ENCODE results near the gene TRAF4.

TRAF4 gene

DNA sequence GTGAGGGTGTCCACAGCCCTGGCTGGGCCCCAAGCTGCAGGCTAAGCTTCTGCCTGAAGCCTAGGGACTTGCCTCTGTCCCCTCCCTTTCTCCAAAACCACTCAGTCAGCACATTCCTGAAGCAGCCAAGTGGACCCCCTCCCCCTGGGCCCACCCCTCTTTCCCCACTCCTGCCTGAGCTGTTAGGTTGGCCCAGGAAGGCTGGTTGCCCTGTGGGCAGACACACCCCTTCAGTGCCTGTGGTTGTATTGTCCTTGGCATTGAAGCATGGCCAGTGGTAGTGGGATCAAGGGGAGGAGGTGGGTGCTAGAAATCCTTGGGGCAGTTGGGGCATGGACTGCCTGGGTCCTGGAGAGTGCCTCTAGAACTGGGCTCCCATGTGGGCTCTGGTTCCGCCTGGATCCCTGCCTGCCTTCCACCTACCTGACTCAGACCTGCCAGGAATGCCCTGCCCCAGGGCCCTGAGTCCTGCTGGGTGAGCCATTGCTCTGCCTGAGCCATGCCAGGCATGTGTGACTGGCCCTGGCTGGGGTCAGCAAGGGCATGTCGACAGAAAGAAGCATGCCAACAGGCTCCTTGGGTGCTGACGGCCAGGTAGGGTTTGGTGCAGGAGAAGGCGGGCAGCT is 2.1 kb downstream of the TRAF4 start:
- Mint-ChIP-seq H3K36me3 (peaks cover 9% of the 10 kb centered on the region), H3K4me1 (peaks cover 39% of the 10 kb centered on the region)
- ATAC-seq (ENCODE audit: low read depth), result no peak

DNA sequence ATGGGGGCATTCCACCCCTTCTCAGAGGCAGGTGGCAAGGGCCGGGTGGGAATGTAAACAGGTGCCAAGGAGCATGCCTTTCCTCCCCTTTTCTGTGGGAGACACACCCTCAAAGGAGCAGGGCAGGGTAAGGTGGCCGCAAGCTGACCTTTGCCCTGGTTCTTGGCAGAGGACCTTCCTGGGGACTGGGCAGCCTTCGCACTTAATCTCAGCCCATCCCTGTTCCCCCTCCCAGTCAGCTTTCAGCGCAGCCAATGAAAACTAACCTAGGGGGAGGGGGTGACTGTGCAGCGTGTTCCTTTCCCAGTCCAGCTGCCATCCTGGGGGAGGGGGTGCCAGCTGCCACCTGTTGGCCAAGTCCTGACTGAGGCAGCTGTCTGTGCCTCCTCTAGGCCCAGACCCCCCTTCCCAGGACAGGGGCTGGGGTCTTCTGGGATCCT is 2.8 kb downstream of the TRAF4 start:
- H3K36me3 Mint-ChIP-seq, result peaks cover 7% of the 10 kb centered on the region
- peak overlapping the region; percentile 94 for H3K4me3 Mint-ChIP-seq
- peak overlapping the region; percentile 99 for H3K27ac Mint-ChIP-seq

More for the DNA sequence above, 2.1 kb downstream of the TRAF4 start:
- Mint-ChIP-seq H3K9me3 (no peaks in the 10 kb centered on the region), H3K4me3 (peak overlapping the region; percentile 94), H3K27ac (peak overlapping the region; percentile 99), H3K27me3 (no peaks in the 10 kb centered on the region)
- no peak for DNase-seq (ENCODE audit: low spot score in 2 of 2)

DNA sequence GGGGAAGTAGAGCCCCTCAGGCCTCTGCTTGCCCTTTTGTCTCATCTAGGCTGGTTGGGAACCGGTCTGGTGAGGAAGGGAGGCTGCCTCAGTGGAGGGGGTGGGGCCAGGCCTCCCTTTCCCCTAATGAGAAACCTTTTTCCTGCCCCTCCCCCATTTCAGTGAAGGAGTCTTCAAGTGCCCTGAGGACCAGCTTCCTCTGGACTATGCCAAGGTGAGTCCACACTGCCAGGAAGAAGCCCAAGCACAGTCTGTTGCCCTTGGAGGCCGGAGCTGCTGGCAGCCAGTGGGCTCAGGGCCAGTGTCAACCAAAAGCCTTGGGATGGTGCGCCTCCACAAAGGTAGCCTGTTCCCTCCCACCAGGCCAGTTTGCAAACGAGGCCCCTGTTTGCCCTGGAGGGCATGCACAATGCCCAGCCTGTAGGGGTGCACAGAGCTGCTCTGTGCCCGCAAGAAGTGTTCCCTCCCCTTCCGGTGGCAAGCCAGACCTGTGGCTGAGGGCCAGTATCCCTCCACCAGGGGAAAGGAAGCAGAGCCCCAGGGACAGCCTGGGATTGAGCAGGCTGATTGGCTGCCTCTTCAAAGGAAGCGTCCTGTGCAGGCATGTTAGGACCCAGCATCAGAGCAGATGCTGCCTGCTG is 3.4 kb downstream of the TRAF4 start:
- no peak overlapping the region for H3K4me3 Mint-ChIP-seq
- H3K4me1 Mint-ChIP-seq, result peaks cover 27% of the 10 kb centered on the region
- peak overlapping the region; percentile 99 for H3K27ac Mint-ChIP-seq

More for the DNA sequence above, 2.8 kb downstream of the TRAF4 start:
- DNase-seq (ENCODE audit: low spot score in 2 of 2) (no peak), ATAC-seq (ENCODE audit: low read depth) (no peak)
- Mint-ChIP-seq H3K9me3 (no peaks in the 10 kb centered on the region), H3K27me3 (no peaks in the 10 kb centered on the region), H3K4me1 (peaks cover 32% of the 10 kb centered on the region)

DNA sequence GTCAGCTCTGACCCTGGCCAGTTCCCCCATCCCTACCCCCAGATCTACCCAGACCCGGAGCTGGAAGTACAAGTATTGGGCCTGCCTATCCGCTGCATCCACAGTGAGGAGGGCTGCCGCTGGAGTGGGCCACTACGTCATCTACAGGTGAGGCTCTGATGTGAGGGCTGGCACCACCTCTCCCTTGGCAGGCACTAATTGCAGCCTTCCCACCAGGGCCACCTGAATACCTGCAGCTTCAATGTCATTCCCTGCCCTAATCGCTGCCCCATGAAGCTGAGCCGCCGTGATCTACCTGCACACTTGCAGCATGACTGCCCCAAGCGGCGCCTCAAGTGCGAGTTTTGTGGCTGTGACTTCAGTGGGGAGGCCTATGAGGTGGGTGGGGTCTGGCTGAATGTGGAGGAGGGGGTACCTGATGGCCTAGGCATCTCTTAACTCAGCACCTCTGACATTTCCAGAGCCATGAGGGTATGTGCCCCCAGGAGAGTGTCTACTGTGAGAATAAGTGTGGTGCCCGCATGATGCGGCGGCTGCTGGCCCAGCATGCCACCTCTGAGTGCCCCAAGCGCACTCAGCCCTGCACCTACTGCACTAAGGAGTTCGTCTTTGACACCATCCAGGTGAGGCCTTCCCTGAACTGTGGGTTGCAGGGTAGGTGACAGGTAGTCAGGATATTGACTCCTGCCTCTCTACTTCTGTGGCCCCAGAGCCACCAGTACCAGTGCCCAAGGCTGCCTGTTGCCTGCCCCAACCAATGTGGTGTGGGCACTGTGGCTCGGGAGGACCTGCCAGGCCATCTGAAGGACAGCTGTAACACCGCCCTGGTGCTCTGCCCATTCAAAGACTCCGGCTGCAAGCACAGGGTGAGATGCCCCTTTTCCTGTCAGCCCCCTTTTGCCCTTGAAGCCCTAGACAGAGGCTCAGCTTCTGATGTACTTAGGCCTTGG is 4.3 kb downstream of the TRAF4 start:
- Mint-ChIP-seq H3K4me3 (no peak overlapping the region), H3K27me3 (no peaks in the 10 kb centered on the region), H3K9me3 (no peaks in the 10 kb centered on the region), H3K27ac (peak overlapping the region; percentile 62), H3K4me1 (peaks cover 25% of the 10 kb centered on the region), H3K36me3 (peaks cover 7% of the 10 kb centered on the region)
- DNase-seq (ENCODE audit: low spot score in 2 of 2) (no peak), ATAC-seq (ENCODE audit: low read depth) (no peak)

More for the DNA sequence above, 3.4 kb downstream of the TRAF4 start:
- Mint-ChIP-seq H3K36me3 (peaks cover 7% of the 10 kb centered on the region), H3K9me3 (no peaks in the 10 kb centered on the region), H3K27me3 (no peaks in the 10 kb centered on the region)
- no peak for DNase-seq (ENCODE audit: low spot score in 2 of 2)
- no peak for ATAC-seq (ENCODE audit: low read depth)

DNA sequence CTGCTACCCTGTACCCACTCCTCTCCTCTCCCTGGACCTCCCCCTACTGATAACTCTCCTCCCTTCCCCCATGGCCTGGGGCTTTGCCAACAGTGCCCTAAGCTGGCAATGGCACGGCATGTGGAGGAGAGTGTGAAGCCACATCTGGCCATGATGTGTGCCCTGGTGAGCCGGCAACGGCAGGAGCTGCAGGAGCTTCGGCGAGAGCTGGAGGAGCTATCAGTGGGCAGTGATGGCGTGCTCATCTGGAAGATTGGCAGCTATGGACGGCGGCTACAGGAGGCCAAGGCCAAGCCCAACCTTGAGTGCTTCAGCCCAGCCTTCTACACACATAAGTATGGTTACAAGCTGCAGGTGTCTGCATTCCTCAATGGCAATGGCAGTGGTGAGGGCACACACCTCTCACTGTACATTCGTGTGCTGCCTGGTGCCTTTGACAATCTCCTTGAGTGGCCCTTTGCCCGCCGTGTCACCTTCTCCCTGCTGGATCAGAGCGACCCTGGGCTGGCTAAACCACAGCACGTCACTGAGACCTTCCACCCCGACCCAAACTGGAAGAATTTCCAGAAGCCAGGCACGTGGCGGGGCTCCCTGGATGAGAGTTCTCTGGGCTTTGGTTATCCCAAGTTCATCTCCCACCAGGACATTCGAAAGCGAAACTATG is 5.2 kb downstream of the TRAF4 start:
- Mint-ChIP-seq H3K27me3 (no peaks in the 10 kb centered on the region), H3K4me3 (no peak overlapping the region), H3K27ac (peak overlapping the region; percentile 62), H3K9me3 (no peaks in the 10 kb centered on the region), H3K4me1 (peaks cover 23% of the 10 kb centered on the region), H3K36me3 (peaks cover 7% of the 10 kb centered on the region)
- ATAC-seq (ENCODE audit: low read depth), result no peak
- no peak for DNase-seq (ENCODE audit: low spot score in 2 of 2)

DNA sequence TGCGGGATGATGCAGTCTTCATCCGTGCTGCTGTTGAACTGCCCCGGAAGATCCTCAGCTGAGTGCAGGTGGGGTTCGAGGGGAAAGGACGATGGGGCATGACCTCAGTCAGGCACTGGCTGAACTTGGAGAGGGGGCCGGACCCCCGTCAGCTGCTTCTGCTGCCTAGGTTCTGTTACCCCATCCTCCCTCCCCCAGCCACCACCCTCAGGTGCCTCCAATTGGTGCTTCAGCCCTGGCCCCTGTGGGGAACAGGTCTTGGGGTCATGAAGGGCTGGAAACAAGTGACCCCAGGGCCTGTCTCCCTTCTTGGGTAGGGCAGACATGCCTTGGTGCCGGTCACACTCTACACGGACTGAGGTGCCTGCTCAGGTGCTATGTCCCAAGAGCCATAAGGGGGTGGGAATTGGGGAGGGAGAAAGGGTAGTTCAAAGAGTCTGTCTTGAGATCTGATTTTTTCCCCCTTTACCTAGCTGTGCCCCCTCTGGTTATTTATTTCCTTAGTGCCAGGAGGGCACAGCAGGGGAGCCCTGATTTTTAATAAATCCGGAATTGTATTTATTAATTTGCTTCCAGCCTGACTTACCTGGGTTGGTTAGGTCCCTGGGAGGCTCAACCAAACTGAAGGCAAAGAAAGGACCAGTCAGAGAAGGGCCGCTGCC is 5.8 kb downstream of the TRAF4 start:
- Mint-ChIP-seq H3K4me1 (peaks cover 23% of the 10 kb centered on the region), H3K27ac (peak overlapping the region; percentile 62), H3K9me3 (no peaks in the 10 kb centered on the region), H3K36me3 (peaks cover 7% of the 10 kb centered on the region), H3K4me3 (no peak overlapping the region), H3K27me3 (no peaks in the 10 kb centered on the region)
- no peak for DNase-seq (ENCODE audit: low spot score in 2 of 2)
- ATAC-seq (ENCODE audit: low read depth), result no peak

DNA sequence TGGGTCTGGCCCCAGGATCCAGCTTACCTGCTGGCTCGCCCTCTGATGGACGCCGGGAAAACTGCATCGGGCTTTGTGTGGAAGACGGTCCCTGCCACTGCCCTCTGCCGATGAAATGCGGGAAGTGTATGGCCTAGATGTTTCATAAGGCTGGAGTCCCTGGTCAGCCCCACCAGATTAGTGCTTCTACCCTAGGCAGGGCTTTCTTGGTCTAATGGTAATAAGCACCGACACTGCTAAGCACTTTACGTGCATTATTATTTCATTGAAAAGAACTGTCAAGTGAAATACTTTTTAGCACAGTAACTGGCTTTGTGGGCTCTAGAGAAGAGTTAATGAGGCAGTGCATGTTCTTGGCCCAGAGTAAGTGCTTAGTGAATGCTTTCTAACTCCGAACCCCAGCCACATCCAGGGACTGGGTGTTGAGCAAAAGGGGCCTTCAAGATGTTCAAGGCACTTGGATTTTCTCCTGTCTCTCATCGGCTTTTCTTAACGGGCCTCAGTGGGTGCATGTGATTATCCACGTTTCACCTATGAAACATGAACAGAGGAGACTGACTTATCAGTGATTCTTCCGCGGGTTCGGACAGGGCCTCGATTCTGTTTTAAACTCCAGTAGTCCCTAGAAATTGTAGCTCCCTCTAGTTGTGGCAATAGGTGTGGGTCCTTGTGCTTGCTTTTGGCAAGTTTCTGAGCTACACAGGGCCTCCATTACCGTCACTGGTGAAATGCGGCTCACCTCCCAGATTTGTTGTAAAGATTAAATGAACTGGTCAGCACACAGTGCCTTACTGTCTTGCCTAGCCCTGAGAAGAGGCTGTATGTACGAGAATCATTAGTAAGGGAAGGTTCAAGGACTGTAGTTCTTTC is 6.6 kb downstream of the TRAF4 start:
- ATAC-seq (ENCODE audit: low read depth), result peak; percentile 72
- H3K4me1 Mint-ChIP-seq, result peaks cover 22% of the 10 kb centered on the region
- H3K27me3 Mint-ChIP-seq, result no peaks in the 10 kb centered on the region
- peak; percentile 92 to 93 for DNase-seq (ENCODE audit: low spot score in 2 of 2)
- H3K9me3 Mint-ChIP-seq, result no peaks in the 10 kb centered on the region
- H3K36me3 Mint-ChIP-seq, result peaks cover 7% of the 10 kb centered on the region
- peak overlapping the region; percentile 62 for H3K27ac Mint-ChIP-seq
- no peak overlapping the region for H3K4me3 Mint-ChIP-seq

DNA sequence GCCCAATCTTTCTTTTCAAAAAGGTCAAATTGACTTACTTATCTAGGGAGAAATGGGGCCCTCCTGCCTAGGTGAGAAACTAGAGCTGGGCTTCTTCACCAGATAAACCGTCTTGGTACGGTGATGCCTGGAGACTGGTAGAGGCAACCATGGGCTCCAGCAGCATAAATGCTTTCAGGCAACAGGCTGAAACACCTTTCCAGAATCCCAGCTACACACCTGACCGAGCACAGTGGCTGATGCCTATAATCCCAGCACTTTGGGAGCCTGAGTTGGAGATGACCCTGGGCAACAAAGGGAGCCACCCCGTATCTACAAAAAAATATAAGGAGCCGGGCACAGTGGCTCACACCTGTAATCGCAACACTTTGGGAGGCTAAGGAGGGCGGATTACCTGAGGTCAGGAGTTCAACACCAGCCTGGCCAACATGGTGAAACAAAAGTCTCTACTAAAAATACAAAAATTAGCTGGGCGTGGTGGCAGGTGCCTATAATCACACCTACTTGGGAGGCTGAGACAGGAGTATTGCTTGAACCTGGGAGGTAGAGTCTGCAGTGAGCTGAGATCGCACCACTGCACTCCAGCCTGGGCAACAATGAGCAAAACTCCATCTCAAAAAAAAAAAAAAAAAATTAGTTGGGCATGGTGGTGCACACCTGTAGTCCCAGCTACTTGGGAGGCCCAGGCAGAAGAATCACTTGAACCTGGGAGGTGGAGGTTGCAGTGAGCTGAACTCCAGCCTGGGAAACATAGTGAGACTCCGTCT is 8.0 kb downstream of the TRAF4 start:
- Mint-ChIP-seq H3K4me1 (peaks cover 9% of the 10 kb centered on the region), H3K36me3 (peaks cover 11% of the 10 kb centered on the region), H3K4me3 (no peak overlapping the region), H3K27ac (no peak overlapping the region), H3K9me3 (no peaks in the 10 kb centered on the region), H3K27me3 (no peaks in the 10 kb centered on the region)
- DNase-seq (ENCODE audit: low spot score in 2 of 2), result no peak
- no peak for ATAC-seq (ENCODE audit: low read depth)

DNA sequence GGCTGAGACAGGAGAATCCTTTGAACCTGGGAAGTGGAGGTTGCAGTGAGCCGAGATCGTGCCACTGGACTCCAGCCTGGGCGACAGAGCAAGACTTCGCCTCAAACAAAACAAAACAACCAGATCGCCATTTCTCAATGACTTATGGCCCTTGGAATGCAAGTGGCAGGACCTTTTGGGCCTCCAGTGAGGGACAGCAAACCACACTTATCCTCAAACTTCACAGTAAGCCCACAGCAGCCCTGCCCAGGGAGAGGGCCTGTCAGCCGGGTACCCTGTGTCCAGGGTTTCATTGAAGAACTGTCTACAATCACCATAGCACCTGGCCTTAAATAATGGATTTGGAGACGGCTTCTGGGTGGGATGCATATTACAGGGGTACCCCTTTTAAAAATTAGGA is 11.7 kb downstream of the TRAF4 start:
- no peaks in the 10 kb centered on the region for H3K27me3 Mint-ChIP-seq
- H3K4me3 Mint-ChIP-seq, result no peak overlapping the region
- DNase-seq (ENCODE audit: low spot score in 2 of 2), result no peak
- H3K4me1 Mint-ChIP-seq, result no peaks in the 10 kb centered on the region
- peak overlapping the region; percentile 68 for H3K27ac Mint-ChIP-seq
- no peak for ATAC-seq (ENCODE audit: low read depth)
- H3K36me3 Mint-ChIP-seq, result peaks cover 14% of the 10 kb centered on the region
- no peaks in the 10 kb centered on the region for H3K9me3 Mint-ChIP-seq

DNA sequence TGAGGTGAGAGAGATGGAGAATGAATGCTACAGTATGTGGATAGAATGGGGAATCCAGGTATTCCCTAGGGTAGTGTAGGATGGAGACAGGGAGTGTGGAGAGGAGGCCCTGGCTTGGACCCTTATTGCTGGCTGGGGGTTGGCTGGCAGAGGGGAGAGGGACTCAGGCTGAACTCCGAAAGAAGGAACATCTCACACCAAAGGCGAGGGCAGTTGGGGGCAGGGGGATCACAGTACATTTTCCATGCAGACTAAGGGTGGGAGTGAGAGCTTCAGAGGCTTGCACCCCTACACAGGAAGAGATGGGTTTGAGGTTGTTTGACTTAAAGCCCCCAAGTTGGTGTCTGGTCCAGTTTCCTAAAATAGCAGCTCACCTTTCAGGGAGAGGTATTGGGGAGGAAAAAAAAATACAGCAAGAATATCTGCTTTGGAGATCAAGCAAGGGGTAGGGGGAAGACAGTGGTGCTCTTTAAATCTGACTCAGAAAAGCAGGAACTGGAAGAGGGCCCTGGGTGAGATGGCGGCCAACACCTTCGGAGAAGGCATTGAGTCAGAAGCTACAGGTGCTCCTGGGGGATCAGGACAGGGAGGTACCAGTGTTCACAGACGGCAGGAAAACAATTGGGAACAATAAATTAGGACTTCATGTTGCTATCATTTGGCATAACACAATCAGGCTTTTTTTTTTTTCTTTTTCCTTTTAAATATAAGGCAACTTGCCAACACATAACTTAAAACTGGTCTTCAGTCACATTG is 12.4 kb downstream of the TRAF4 start:
- ATAC-seq (ENCODE audit: low read depth) (no peak), DNase-seq (ENCODE audit: low spot score in 2 of 2) (no peak)
- H3K27me3 Mint-ChIP-seq, result no peaks in the 10 kb centered on the region
- H3K4me1 Mint-ChIP-seq, result peaks cover 1% of the 10 kb centered on the region
- H3K36me3 Mint-ChIP-seq, result peaks cover 14% of the 10 kb centered on the region
- H3K4me3 Mint-ChIP-seq, result no peak overlapping the region
- no peaks in the 10 kb centered on the region for H3K9me3 Mint-ChIP-seq
- H3K27ac Mint-ChIP-seq, result peak overlapping the region; percentile 68

DNA sequence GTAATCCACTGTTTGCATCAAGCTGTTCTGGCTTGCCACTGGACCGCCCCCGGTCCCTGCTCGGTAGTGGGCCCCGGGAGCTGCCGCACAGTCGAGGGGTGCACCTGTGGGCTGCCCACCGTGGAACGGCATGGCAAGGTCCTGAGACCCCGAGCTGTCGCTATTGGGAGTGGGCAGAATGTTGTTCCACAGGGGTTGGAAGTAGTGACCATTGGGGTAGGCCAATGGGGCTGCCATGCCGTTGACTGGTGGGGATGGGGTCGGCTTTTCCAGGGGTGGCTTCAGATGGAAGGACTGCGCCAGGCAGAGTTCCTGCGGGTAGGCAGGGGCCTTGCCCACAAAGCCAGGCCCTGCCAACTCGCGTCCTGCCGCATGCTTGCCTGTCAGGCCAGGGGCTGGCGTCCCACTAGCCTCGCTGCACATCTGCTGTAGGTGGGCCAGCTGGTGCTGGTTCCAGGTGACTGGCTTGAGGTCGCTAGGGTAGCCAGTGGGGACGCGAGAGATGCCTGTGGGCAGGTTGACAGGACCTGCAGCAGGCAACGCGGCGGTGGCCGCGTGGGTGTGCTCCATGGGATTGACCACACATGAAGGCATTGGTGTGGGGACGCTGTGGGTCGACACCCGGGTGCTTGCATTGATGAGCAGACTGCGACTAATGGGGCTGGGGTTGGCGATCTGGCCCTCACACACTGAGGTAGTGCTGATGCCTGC is 14.8 kb downstream of the TRAF4 start:
- H3K4me3 Mint-ChIP-seq, result no peak overlapping the region

More for the DNA sequence above, 14.8 kb downstream of the TRAF4 start:
- peaks cover 14% of the 10 kb centered on the region for H3K36me3 Mint-ChIP-seq
- peaks cover 3% of the 10 kb centered on the region for H3K4me1 Mint-ChIP-seq
- DNase-seq (ENCODE audit: low spot score in 2 of 2), result no peak
- no peak for ATAC-seq (ENCODE audit: low read depth)
- no peaks in the 10 kb centered on the region for H3K27me3 Mint-ChIP-seq
- no peak overlapping the region for H3K27ac Mint-ChIP-seq
- no peaks in the 10 kb centered on the region for H3K9me3 Mint-ChIP-seq
